Measurements from ENCODE around the gene ELMO1.

ELMO1 gene

GRCh38 chr7:36820527-36821170 is 628.0 kb downstream of the ELMO1 start:
- DNase-seq (ENCODE audit: low spot score) = peak; percentile 16
- H3K27ac ChIP-seq = no peak overlapping the region
- no peak for TF ChIP-seq CTCF (conservative IDR thresholded peaks at IDR 0.05; ENCODE audit: low read depth)
- POLR2A ChIA-PET (ENCODE audit: low non-redundant PET) = no interaction called here
- CTCF ChIA-PET = interaction anchor here (0.6 kb wide), 2 partner anchors 799 to 1635 kb away, joined by 3 read pairs; no protein-coding TSS in a partner anchor

- no peak for DNase-seq (ENCODE audit: low spot score)
- CTCF ChIA-PET = no interaction called here
Measured at GRCh38 chr7:36819639-36820038, 629.0 kb downstream of the ELMO1 start.

GRCh38 chr7:36814311-36814710 is 634.4 kb downstream of the ELMO1 start:
- DNase-seq (ENCODE audit: low spot score) = no peak
- H3K27ac ChIP-seq = no peak overlapping the region
- no peak for TF ChIP-seq CTCF (conservative IDR thresholded peaks at IDR 0.05; ENCODE audit: low read depth)
- ChIA-PET POLR2A (ENCODE audit: low non-redundant PET) (no interaction called here), CTCF (interaction anchor here (0.7 kb wide), 1 partner anchor 154 kb away, joined by 3 read pairs; no protein-coding TSS in a partner anchor)

More at GRCh38 chr7:36819639-36820038, 629.0 kb downstream of the ELMO1 start:
- POLR2A ChIA-PET (ENCODE audit: low non-redundant PET) = no interaction called here
- H3K27ac ChIP-seq = no peak overlapping the region
- no peak for TF ChIP-seq CTCF (conservative IDR thresholded peaks at IDR 0.05; ENCODE audit: low read depth)

- DNase-seq (ENCODE audit: low spot score) = no peak
- POLR2A ChIA-PET (ENCODE audit: low non-redundant PET) = no interaction called here
- TF ChIP-seq CTCF (conservative IDR thresholded peaks at IDR 0.05; ENCODE audit: low read depth) = no peak
- CTCF ChIA-PET = no interaction called here
- H3K27ac ChIP-seq = no peak overlapping the region
Measured at GRCh38 chr7:36811807-36812206, 636.9 kb downstream of the ELMO1 start.

- CTCF ChIA-PET = no interaction called here
- POLR2A ChIA-PET (ENCODE audit: low non-redundant PET) = no interaction called here
- no peak for TF ChIP-seq CTCF (conservative IDR thresholded peaks at IDR 0.05; ENCODE audit: low read depth)
- no peak overlapping the region for H3K27ac ChIP-seq
- DNase-seq (ENCODE audit: low spot score) = no peak
Measured at GRCh38 chr7:36810489-36810888, 638.2 kb downstream of the ELMO1 start.

- no peak for TF ChIP-seq CTCF (conservative IDR thresholded peaks at IDR 0.05; ENCODE audit: low read depth)
- POLR2A ChIA-PET (ENCODE audit: low non-redundant PET) = no interaction called here
- no peak for DNase-seq (ENCODE audit: low spot score)
- H3K27ac ChIP-seq = no peak overlapping the region
- CTCF ChIA-PET = no interaction called here
Measured at GRCh38 chr7:36810032-36810431, 638.6 kb downstream of the ELMO1 start.
